ENCODE measurements around the gene WNT9A. TPM values are rescaled to one million over a fixed set of nuclear protein-coding genes. Genes with fewer than 3 reads are reported as not detected.

The WNT9A gene
- total and polyA plus RNA-seq, 2 experiments from 2014 or later, result 1.5 to 2.8 TPM

DNA sequence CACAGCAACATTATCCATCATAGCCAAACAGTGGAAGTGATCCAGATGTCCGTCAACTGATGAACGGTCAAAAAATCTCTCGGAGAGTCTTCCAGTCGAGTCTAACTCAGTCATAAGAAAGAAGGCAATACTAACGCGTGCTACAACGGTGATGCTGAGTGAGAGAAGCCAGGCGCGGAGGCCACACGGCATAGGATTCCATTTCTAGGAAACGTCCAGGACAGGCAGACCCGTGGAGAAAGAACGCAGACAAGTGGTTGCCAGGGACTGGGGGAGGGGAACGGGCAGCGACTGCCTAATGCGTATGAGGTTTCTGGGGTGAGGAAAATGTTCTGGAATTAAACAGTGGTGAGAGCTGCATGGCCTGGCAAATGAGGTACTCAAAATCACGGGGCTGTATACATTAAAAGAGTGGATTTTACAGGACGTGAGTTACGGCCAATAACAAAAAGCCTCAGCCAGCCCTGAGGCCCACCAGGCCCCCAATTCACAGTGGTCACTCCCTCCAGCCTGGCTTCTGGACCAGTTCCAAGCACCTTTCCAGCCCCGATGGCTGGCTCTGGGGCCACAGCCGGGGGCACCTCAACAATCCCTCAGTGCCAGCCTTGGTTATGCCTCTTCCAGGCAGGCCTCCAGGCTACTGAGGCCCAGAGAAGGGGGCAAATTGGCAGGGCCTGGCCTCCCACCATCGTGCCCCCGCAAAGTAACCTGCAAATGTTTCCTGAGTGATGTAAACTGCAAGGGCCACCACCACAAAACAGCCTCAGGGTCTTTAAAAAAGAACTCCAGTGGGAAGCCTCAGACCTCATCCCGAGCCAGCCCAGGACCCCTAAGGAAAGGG lies 3.4 kb downstream of the WNT9A start:
- H3K4me1 ChIP-seq (ENCODE audit: insufficient read depth), result peaks cover 24% of the 10 kb centered on the region
- H3K9me2 ChIP-seq (replicated peaks; ENCODE audit: insufficient read depth), result no peaks in the 10 kb centered on the region
- TF ChIP-seq EZH2 (IDR thresholded peaks at IDR 0.05; ENCODE audit: borderline replicate concordance), result no peak
- TF ChIP-seq, protein P1, sequence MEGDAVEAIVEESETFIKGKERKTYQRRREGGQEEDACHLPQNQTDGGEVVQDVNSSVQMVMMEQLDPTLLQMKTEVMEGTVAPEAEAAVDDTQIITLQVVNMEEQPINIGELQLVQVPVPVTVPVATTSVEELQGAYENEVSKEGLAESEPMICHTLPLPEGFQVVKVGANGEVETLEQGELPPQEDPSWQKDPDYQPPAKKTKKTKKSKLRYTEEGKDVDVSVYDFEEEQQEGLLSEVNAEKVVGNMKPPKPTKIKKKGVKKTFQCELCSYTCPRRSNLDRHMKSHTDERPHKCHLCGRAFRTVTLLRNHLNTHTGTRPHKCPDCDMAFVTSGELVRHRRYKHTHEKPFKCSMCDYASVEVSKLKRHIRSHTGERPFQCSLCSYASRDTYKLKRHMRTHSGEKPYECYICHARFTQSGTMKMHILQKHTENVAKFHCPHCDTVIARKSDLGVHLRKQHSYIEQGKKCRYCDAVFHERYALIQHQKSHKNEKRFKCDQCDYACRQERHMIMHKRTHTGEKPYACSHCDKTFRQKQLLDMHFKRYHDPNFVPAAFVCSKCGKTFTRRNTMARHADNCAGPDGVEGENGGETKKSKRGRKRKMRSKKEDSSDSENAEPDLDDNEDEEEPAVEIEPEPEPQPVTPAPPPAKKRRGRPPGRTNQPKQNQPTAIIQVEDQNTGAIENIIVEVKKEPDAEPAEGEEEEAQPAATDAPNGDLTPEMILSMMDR (IDR thresholded peaks at IDR 0.05; ENCODE audit: poor library complexity), result no peak
- TF ChIP-seq EZH2phosphoT487 (IDR thresholded peaks at IDR 0.05; ENCODE audit: low read depth, severe bottlenecking, unreplicated experiment), result no peak
- no peaks in the 10 kb centered on the region for H3K9me3 ChIP-seq (ENCODE audit: low read depth)
- H3K4me3 ChIP-seq, result no peak overlapping the region
- H2AFZ ChIP-seq, result no peak overlapping the region
- no peaks in the 10 kb centered on the region for H4K20me1 ChIP-seq (ENCODE audit: insufficient read depth, poor library complexity, severe bottlenecking)
- H3K27me3 ChIP-seq, result peaks cover 10% of the 10 kb centered on the region
- H3K79me2 ChIP-seq, result peaks cover 9% of the 10 kb centered on the region
- no peaks in the 10 kb centered on the region for H3K36me3 ChIP-seq (replicated peaks; ENCODE audit: insufficient read depth, low read depth)
- peak overlapping the region; percentile 57 for H3K4me2 ChIP-seq
- 70% methylated on average over 24 of the region's 24 CpGs for WGBS (ENCODE audit: low lambda C conversion rate, missing lambda C conversion rate)
- peak overlapping the region; percentile 71 for H3K27ac ChIP-seq
- DNase-seq (ENCODE audit: low spot score), result peak; percentile 54

DNA sequence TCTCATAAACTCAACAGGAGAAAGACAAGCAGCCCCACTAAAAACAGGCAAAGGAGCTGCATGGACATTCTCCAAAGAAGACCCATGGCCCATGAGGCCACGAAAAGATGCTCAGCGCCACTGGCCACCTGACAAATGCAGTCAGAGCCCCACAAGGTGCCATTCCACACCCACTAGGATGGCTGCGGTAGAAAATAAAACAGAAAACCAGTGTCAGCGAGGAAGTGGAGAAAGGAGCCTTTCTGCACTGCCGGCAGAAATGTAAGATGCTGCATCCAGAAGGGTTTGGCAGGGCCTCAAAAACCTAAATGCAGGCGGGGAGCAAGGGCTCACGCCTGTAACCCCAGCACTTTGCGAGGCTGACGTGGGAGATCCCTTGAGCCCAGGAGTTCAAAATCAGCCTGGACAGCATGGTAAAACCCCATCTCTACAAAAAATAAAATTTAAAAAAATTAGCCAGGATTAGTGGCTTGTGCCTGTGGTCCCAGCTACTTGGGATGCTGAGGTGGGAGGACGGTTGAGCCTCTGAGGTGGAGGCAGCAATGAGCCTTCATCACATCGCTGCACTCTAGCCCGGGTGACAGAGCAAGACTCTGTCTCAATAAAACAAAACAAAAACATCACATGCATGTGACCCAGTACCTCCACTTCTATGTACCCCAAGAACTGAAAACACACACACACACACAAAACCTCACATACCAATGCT lies 4.2 kb downstream of the WNT9A start:
- H3K9me3 ChIP-seq (ENCODE audit: low read depth), result no peaks in the 10 kb centered on the region
- H3K4me2 ChIP-seq, result peak overlapping the region; percentile 57
- TF ChIP-seq EZH2 (IDR thresholded peaks at IDR 0.05; ENCODE audit: borderline replicate concordance), result no peak
- TF ChIP-seq, protein P1 (IDR thresholded peaks at IDR 0.05; ENCODE audit: poor library complexity), result no peak
- TF ChIP-seq EZH2phosphoT487 (IDR thresholded peaks at IDR 0.05; ENCODE audit: low read depth, severe bottlenecking, unreplicated experiment), result no peak
- 86% methylated on average over 12 of the region's 12 CpGs for WGBS (ENCODE audit: low lambda C conversion rate, missing lambda C conversion rate)
- H3K27me3 ChIP-seq, result peaks cover 2% of the 10 kb centered on the region
- H3K79me2 ChIP-seq, result peaks cover 9% of the 10 kb centered on the region
- no peaks in the 10 kb centered on the region for H4K20me1 ChIP-seq (ENCODE audit: insufficient read depth, poor library complexity, severe bottlenecking)
- no peak overlapping the region for H3K4me3 ChIP-seq
- no peak overlapping the region for H3K27ac ChIP-seq
- no peak overlapping the region for H2AFZ ChIP-seq
- no peaks in the 10 kb centered on the region for H3K9me2 ChIP-seq (replicated peaks; ENCODE audit: insufficient read depth)
- H3K36me3 ChIP-seq (replicated peaks; ENCODE audit: insufficient read depth, low read depth), result no peaks in the 10 kb centered on the region
- H3K4me1 ChIP-seq (ENCODE audit: insufficient read depth), result peaks cover 24% of the 10 kb centered on the region
- no peak for DNase-seq (ENCODE audit: low spot score)

DNA sequence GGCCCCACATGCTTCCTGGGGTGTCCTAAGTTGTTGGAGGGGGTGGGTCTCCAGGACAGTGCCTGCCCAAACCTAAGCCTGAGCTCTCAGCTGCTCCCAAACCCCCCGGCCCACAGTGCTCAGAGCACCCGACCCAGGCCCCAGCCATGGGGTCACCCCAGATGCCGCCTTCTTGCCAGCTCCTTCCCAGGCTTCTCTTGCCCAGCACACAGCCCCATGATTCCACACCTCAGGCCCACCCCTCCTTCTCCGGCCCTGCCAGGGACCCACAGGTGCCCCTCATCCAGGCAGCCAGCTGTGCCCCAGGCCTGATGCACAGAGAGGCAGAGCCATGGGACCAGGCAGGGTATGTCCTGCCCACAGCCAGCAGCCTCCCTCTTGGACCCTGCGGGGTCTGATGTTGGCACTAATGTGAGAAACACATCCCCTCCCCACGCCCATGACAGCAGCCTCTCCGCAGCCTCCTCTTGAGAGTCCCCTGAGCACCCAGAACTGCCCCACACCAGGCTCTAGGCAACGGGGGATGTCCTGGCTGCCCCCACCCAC lies 4.9 kb downstream of the WNT9A start:
- Histone ChIP-seq H3K79me2 (peaks cover 9% of the 10 kb centered on the region), H3K4me3 (no peak overlapping the region), H3K27ac (no peak overlapping the region), H3K4me2 (no peak overlapping the region), H3K4me1 (ENCODE audit: insufficient read depth) (peaks cover 24% of the 10 kb centered on the region), H3K36me3 (replicated peaks; ENCODE audit: insufficient read depth, low read depth) (no peaks in the 10 kb centered on the region), H2AFZ (no peak overlapping the region), H4K20me1 (ENCODE audit: insufficient read depth, poor library complexity, severe bottlenecking) (no peaks in the 10 kb centered on the region), H3K9me2 (replicated peaks; ENCODE audit: insufficient read depth) (no peaks in the 10 kb centered on the region), H3K27me3 (no peaks in the 10 kb centered on the region), H3K9me3 (ENCODE audit: low read depth) (no peaks in the 10 kb centered on the region)
- 94% methylated on average over 7 of the region's 8 CpGs for WGBS (ENCODE audit: low lambda C conversion rate, missing lambda C conversion rate)
- no peak for DNase-seq (ENCODE audit: low spot score)
- TF ChIP-seq, protein P1 (IDR thresholded peaks at IDR 0.05; ENCODE audit: poor library complexity), result no peak
- TF ChIP-seq EZH2phosphoT487 (IDR thresholded peaks at IDR 0.05; ENCODE audit: low read depth, severe bottlenecking, unreplicated experiment) (no peak), EZH2 (IDR thresholded peaks at IDR 0.05; ENCODE audit: borderline replicate concordance) (no peak)
